Measurements from ENCODE around the gene SAMD4A.

DNA sequence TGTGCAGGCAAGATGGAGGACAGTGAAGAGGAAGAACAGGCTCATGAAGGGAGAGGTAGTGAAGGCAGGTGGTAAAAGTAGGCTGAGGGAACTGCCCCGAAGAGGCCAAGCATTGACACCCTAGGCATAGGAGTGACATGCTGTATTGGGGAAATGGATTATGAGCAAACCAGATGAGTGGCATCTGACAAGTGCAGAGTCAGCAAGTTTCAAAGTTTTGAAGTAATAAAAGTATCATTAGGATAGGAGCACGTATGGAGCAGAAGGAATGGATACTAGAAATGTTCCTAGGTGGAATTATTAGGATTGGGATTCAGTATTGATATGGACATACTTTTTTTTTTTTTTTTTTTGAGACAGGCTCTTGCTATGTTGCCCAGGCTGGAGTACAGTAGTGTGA lies 139.8 kb downstream of the SAMD4A start:
- TF ChIP-seq USF1 (IDR thresholded peaks at IDR 0.05) (no peak), FOXM1 (IDR thresholded peaks at IDR 0.05; ENCODE audit: borderline replicate concordance, low read depth) (no peak), YY1 (IDR thresholded peaks at IDR 0.05; ENCODE audit: low read depth) (no peak)

Measured in Ishikawa (cell line).